ENCODE measurements around the gene B4GALT5.
"Not testable (repeated sequence)": the region's sequence is repeated elsewhere in the genome, so short reads cannot be mapped to it uniquely, and the experiment has no call there.

GRCh38 chr20:49611539-49612126 lies 102.0 kb downstream of the B4GALT5 start:
- TF ChIP-seq CTCF, POLR2A (IDR thresholded peaks at IDR 0.05): not testable (repeated sequence)
